NCI-H82 treated with DMSO at 0.1 percent for 48 hours (cell line): ENCODE measurements around the gene TBKBP1.

Experiments used
- DNase-seq: peaks from one replicate; lab custom pipeline; 2025; ENCODE audit not compliant: unreplicated experiment; lab: John Stamatoyannopoulos, UW

TBKBP1 gene

GRCh38 chr17:47693731-47694580 is at the start of gene TBKBP1:
TBKBP1 (plus strand) TSS chr17:47694161; CDS start chr17:47696113, 1,952 bp downstream.
- peak; percentile 28 for DNase-seq

DNA sequence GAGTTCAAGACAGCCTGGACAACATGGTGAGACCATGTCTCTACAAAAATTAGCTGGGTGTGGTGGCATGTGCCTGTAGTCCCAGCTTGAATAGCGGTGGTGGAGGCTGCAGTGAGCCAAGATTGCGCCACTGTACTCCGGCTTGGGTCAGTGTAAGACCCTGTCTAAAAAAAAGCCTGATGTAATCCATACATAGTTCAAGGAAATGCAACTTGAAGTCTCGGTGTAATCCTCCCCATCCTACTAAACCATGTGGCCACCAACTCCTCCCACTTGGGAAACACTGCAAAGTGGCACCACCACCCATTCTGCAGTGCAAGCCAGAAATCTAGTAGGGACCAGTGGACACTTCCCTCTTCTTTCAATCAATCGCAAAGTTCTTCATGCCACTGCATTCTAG is 49.6 kb upstream of the TBKBP1 start:
- DNase-seq = no peak

GRCh38 chr17:47649153-47649971 is 44.6 kb upstream of the TBKBP1 start, which contains the start of gene KPNB1:
KPNB1 (plus strand) TSS chr17:47649919; CDS start chr17:47650245, 326 bp downstream.
- DNase-seq = peak; percentile 99

DNA sequence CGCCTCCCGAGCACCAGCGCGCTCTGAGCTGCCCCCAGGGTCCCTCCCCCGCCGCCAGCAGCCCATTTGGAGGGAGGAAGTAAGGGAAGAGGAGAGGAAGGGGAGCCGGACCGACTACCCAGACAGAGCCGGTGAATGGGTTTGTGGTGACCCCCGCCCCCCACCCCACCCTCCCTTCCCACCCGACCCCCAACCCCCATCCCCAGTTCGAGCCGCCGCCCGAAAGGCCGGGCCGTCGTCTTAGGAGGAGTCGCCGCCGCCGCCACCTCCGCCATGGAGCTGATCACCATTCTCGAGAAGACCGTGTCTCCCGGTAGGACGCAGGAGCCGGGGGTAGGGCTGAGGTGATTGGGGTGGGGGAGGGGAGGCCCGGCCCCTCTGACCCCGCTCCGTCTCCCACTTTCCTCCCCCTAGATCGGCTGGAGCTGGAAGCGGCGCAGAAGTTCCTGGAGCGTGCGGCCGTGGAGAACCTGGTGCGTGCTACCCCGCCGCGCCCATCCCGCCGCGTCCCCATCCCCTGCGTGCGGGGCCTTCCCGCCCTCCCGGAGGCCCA is 43.9 kb upstream of the TBKBP1 start:
- DNase-seq = no peak

GRCh38 chr17:47650525-47651522 is 43.1 kb upstream of the TBKBP1 start:
- DNase-seq = peak; percentile 92

- no peak for DNase-seq
Observed at GRCh38 chr17:47651704-47652103, 42.3 kb upstream of the TBKBP1 start.

- DNase-seq = no peak
Observed at GRCh38 chr17:47652570-47652969, 41.4 kb upstream of the TBKBP1 start.

DNA sequence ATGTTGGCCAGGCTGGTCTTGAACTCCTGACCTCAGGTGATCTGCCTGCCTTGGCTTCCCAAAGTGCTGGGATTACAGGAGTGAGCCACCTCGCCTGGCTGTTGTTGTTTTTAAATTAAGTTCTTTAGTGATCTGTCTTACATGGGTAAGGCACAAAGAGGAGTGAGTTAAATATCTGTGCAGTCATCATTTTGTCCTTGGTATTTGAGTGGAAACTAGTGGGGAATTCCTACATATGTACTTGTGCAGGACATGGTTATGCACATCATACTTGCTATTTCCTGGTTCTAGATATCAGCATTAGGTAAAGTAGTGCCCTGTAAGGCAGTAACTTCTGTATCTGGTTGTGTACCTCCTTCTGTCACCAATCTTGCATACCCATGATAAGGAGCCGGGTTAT is 40.5 kb upstream of the TBKBP1 start:
- DNase-seq = no peak

DNA sequence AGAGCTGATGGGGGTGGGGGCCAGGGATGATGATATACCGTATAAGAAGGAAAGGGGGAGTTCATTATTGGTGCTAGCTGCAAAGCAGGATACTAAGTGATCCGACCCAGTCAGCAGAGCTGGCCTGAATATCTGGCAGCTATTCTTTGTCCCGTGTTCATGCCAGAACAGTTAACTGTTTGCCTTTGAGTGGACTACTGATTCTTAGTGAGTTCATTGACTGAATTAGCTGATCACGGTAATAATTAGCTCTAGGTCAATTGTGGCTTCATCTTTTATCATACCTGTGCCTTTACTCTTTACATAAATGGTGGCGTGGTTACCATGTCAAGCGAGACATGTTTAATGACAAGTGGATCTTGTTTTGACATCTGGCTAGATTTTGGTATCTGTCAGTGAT is 39.0 kb upstream of the TBKBP1 start:
- no peak for DNase-seq

DNA sequence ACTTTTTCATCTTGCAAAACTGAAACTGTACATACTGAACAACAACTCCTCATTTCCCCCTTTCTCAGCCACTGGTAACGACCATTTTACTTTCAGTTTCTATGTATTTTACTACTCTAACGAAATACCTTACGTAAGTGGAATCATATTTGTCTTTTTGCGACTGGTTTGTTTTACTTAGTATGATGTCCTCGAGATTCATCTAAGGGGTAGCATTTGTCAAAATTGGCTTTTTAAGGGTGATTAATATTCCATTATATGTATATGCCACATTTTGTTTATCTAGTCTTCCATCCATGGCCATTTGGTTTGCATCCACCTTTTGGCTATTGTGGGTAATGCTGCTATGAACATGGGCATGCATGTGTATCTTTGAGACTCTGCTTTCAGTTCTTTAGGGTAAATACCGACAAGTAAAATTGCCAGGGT is 33.9 kb upstream of the TBKBP1 start:
- no peak for DNase-seq

DNA sequence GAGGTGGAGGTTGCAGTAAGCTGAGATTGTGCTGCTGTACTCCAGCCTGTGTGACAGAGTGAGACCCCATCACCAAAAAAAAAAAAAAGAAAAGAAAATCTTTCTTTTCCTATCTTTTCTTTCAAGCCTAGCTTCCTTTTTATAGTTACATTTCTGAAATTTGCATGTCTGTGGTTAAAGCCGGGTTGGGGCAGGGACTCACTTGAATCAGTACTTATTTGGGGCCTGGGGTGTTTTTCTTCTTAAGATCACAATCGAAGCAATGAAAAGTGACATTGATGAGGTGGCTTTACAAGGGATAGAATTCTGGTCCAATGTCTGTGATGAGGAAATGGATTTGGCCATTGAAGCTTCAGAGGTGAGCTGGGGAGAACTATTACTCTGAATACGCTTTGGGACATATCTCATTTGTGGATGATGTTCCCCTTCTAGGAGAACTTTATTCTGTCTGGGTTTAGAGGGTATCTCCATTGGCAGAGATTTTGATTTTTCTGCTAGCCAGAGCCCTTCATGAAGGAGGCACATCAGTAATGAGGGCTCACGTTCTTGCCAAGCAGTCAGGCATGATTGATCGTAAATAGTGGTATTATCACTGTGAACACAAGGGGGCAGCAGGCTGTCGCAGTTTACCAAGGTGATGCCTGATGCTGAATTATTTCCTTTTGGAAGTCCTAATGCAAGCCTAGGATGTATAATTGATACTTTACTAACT is 29.9 kb upstream of the TBKBP1 start:
- DNase-seq = peak; percentile 33

- no peak for DNase-seq
Observed at GRCh38 chr17:47664624-47664941, 29.4 kb upstream of the TBKBP1 start.

DNA sequence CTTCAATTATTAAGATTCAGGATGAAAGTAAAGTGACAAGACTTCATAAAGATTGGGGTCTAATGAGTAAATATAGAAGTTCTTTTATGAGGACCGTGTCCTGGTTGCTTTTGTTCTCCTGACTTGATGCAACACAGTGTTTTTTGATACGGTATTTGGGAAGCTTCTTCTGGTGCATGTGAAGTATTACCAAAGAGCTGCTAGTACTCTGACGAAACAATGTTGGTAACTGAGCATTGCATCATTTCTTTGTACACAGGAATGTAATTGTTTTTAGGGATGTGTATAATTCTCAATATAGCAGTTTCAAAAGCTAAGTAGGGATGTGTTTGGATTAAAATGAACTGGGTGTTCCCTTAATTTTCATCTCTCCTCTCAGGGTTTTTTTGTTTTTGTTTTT is 28.3 kb upstream of the TBKBP1 start:
- DNase-seq = no peak

GRCh38 chr17:47669081-47669480 is 24.9 kb upstream of the TBKBP1 start:
- no peak for DNase-seq

GRCh38 chr17:47670064-47670463 is 23.9 kb upstream of the TBKBP1 start:
- DNase-seq = no peak

DNA sequence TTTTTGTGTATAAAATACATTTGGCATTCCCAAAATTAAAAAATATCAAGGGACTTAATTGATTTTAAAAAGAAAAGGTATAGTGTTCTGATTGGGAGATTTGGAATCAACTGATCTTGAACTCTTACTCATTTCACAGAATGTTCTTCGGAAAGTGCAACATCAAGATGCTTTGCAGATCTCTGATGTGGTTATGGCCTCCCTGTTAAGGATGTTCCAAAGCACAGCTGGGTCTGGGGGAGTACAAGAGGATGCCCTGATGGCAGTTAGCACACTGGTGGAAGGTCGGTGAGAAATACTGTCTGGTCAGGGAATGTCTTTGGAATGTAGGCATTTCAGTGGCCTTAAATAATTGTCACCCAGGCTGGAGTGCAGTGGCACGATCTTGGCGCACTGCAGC is 19.5 kb upstream of the TBKBP1 start:
- DNase-seq = no peak

- no peak for DNase-seq
Observed at GRCh38 chr17:47675380-47676198, 18.4 kb upstream of the TBKBP1 start.

DNA sequence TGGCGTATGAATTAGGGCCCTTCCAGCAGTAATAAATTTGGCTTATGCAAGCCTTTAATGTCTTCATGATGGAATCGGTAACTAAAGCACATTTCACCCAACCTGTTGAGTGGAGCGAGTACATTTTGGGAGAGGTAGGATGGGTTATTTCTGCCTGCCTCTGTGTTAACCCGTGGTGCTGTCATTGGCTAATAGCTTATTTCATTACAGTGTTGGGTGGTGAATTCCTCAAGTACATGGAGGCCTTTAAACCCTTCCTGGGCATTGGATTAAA is 17.8 kb upstream of the TBKBP1 start:
- DNase-seq = no peak

GRCh38 chr17:47676510-47677165 is 17.3 kb upstream of the TBKBP1 start:
- DNase-seq = no peak
